Fibroblast of mammary gland (primary cell): ENCODE data around the gene CEP112.
A peak's percentile ranks its signal among the peaks of the same experiment; 100 is the strongest.

Source experiments
- DNase-seq: peaks from one replicate; pipeline ENCODE4 v3.0.0-alpha.2; 2010; ENCODE audit warnings: low read depth
- H3K4me3 ChIP-seq: 2 replicates; pipeline ENCODE4 v1.5.1; 2011; ENCODE audit warnings: low read depth, mild to moderate bottlenecking, low read length, moderate library complexity; ENCODE audit not compliant: control insufficient read depth
- TF ChIP-seq, protein P1 (sequence below): conservative IDR thresholded peaks from 2 replicates; pipeline ENCODE4 v1.5.1; 2011; ENCODE audit warnings: low read depth, low read length, inconsistent platforms; ENCODE audit not compliant: control insufficient read depth, insufficient read depth

CEP112 gene

GRCh38 chr17:65865715-65866425 is 326.1 kb downstream of the CEP112 start:
- H3K4me3 ChIP-seq: no peak overlapping the region
- TF ChIP-seq, protein P1, sequence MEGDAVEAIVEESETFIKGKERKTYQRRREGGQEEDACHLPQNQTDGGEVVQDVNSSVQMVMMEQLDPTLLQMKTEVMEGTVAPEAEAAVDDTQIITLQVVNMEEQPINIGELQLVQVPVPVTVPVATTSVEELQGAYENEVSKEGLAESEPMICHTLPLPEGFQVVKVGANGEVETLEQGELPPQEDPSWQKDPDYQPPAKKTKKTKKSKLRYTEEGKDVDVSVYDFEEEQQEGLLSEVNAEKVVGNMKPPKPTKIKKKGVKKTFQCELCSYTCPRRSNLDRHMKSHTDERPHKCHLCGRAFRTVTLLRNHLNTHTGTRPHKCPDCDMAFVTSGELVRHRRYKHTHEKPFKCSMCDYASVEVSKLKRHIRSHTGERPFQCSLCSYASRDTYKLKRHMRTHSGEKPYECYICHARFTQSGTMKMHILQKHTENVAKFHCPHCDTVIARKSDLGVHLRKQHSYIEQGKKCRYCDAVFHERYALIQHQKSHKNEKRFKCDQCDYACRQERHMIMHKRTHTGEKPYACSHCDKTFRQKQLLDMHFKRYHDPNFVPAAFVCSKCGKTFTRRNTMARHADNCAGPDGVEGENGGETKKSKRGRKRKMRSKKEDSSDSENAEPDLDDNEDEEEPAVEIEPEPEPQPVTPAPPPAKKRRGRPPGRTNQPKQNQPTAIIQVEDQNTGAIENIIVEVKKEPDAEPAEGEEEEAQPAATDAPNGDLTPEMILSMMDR: no peak
- no peak for DNase-seq

GRCh38 chr17:65864394-65864793 is 327.5 kb downstream of the CEP112 start:
- no peak for DNase-seq
- TF ChIP-seq, protein P1: no peak
- H3K4me3 ChIP-seq: no peak overlapping the region

GRCh38 chr17:65857718-65858117 is 334.2 kb downstream of the CEP112 start:
- no peak overlapping the region for H3K4me3 ChIP-seq
- TF ChIP-seq, protein P1: no peak
- no peak for DNase-seq

- DNase-seq: peak; percentile 42
- no peak overlapping the region for H3K4me3 ChIP-seq
- TF ChIP-seq, protein P1: no peak
Measured at GRCh38 chr17:65856865-65857264, 335.1 kb downstream of the CEP112 start.

DNA sequence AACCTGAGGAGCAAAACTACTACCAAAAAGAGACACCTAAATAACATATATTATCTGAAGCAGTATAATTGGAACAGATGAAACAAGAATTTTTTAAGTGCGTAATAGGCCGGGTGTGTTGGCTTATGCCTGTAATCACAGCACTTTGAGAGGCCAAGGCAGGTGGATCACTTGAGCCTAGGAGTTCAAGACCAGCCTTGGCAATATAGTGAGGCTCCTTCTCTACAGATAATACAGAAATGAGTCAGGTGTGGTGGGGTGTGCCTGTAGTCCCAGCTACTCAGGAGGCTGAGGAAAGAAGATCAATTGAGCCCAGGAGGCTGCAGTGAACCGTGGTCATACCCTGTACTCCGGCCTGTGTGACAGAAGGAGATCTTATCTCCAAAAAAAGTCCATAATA is 336.3 kb downstream of the CEP112 start:
- no peak overlapping the region for H3K4me3 ChIP-seq
- DNase-seq: no peak
- TF ChIP-seq, protein P1: no peak

DNA sequence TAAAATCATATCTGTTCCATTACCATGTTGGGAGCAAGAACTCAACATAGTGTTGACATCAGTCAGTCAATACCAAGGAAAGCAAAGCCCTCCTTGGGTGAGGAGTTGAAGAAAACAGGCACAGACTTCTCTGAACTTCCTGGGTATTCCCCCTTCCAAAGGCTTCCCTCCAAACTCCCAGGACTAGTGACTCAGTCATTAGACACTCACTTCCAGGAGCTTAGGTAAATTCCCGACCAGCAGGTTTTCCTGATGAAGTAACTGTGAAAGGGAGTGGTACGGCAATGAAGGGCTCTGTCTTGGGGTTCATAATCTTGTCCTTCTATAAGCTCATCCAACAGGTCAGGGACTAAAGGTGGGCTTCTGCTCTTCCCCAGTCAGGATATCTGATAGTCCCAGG is 336.7 kb downstream of the CEP112 start:
- peak; percentile 14 for DNase-seq
- TF ChIP-seq, protein P1: no peak
- no peak overlapping the region for H3K4me3 ChIP-seq
